ENCODE measurements around the gene EYS.
"Not testable (repeated sequence)": the region's sequence is repeated elsewhere in the genome, so short reads cannot be mapped to it uniquely, and the experiment has no call there.

The EYS gene

GRCh38 chr6:65505736-65506135, 201.3 kb downstream of the EYS start:
- Histone ChIP-seq H2AFZ (ENCODE audit: low read depth, low read length) (no peak overlapping the region), H2BK15ac (ENCODE audit: low read depth, poor library complexity, severe bottlenecking) (no peak overlapping the region), H3K27me3 (ENCODE audit: control insufficient read depth in 1 of 2, insufficient read depth in 1 of 2, low read length in 2 of 2) (no peaks in the 10 kb centered on the region), H3K23ac (ENCODE audit: low read length in 2 of 2) (no peak overlapping the region), H3K9ac (ENCODE audit: low read length) (no peak overlapping the region), H3K18ac (ENCODE audit: low read depth in 1 of 2, low read length in 2 of 2) (no peak overlapping the region), H3K4me3 (ENCODE audit: insufficient read depth in 1 of 2, low read depth in 1 of 2, low read length in 2 of 2) (no peak overlapping the region), H3K36me3 (ENCODE audit: control insufficient read depth in 1 of 2, insufficient read depth in 2 of 2, low read depth in 1 of 2, low read length in 2 of 2) (no peaks in the 10 kb centered on the region), H2AK5ac (ENCODE audit: low read length, severe bottlenecking) (no peak overlapping the region), H2BK12ac (ENCODE audit: low read length in 2 of 2) (no peak overlapping the region), H3K4me2 (ENCODE audit: low read length, poor library complexity, severe bottlenecking) (no peak overlapping the region), H2BK120ac (ENCODE audit: low read depth, low read length) (no peak overlapping the region), H3K14ac (ENCODE audit: low read length in 2 of 2) (no peak overlapping the region), H3K9me3 (ENCODE audit: control insufficient read depth, low read length) (peaks cover 6% of the 10 kb centered on the region), H3K27ac (ENCODE audit: low read length, poor library complexity, severe bottlenecking) (no peak overlapping the region), H4K91ac (ENCODE audit: low read length) (no peak overlapping the region), H4K8ac (ENCODE audit: low read length) (no peak overlapping the region), H3K79me1 (replicated peaks; ENCODE audit: low read length, poor library complexity, severe bottlenecking) (no peaks in the 10 kb centered on the region), H2BK5ac (ENCODE audit: low read depth, low read length, poor library complexity, severe bottlenecking) (no peak overlapping the region), H3K4ac (ENCODE audit: low read depth in 1 of 2, low read length in 2 of 2) (no peak overlapping the region), H3K4me1 (ENCODE audit: control insufficient read depth, insufficient read depth, low read depth, low read length) (no peaks in the 10 kb centered on the region)
- DNase-seq, result no peak
- WGBS, result 76% methylated on average over 3 of the region's 4 CpGs

- H3K27ac ChIP-seq (ENCODE audit: low read length, poor library complexity, severe bottlenecking), result no peak overlapping the region
- H3K27me3 ChIP-seq (ENCODE audit: control insufficient read depth in 1 of 2, insufficient read depth in 1 of 2, low read length in 2 of 2), result no peaks in the 10 kb centered on the region
- no peak overlapping the region for H2AK5ac ChIP-seq (ENCODE audit: low read length, severe bottlenecking)
- no peak overlapping the region for H3K9ac ChIP-seq (ENCODE audit: low read length)
- no peak overlapping the region for H3K18ac ChIP-seq (ENCODE audit: low read depth in 1 of 2, low read length in 2 of 2)
- no peak overlapping the region for H3K14ac ChIP-seq (ENCODE audit: low read length in 2 of 2)
- no peak overlapping the region for H4K91ac ChIP-seq (ENCODE audit: low read length)
- no peak overlapping the region for H3K23ac ChIP-seq (ENCODE audit: low read length in 2 of 2)
- no peak overlapping the region for H2BK120ac ChIP-seq (ENCODE audit: low read depth, low read length)
- H3K36me3 ChIP-seq (ENCODE audit: control insufficient read depth in 1 of 2, insufficient read depth in 2 of 2, low read depth in 1 of 2, low read length in 2 of 2), result no peaks in the 10 kb centered on the region
- DNase-seq, result no peak
- peaks cover 5% of the 10 kb centered on the region for H3K9me3 ChIP-seq (ENCODE audit: control insufficient read depth, low read length)
- no peak overlapping the region for H2BK5ac ChIP-seq (ENCODE audit: low read depth, low read length, poor library complexity, severe bottlenecking)
- H3K4me3 ChIP-seq (ENCODE audit: insufficient read depth in 1 of 2, low read depth in 1 of 2, low read length in 2 of 2), result no peak overlapping the region
- no peak overlapping the region for H2BK12ac ChIP-seq (ENCODE audit: low read length in 2 of 2)
- H2AFZ ChIP-seq (ENCODE audit: low read depth, low read length), result no peak overlapping the region
- H4K8ac ChIP-seq (ENCODE audit: low read length), result no peak overlapping the region
- H3K4me1 ChIP-seq (ENCODE audit: control insufficient read depth, insufficient read depth, low read depth, low read length), result no peaks in the 10 kb centered on the region
- H3K4ac ChIP-seq (ENCODE audit: low read depth in 1 of 2, low read length in 2 of 2), result no peak overlapping the region
- no peak overlapping the region for H3K4me2 ChIP-seq (ENCODE audit: low read length, poor library complexity, severe bottlenecking)
- WGBS, result 92% methylated on average over 2 of the region's 2 CpGs
- H3K79me1 ChIP-seq (replicated peaks; ENCODE audit: low read length, poor library complexity, severe bottlenecking), result no peaks in the 10 kb centered on the region
- H2BK15ac ChIP-seq (ENCODE audit: low read depth, poor library complexity, severe bottlenecking), result no peak overlapping the region
Measured at GRCh38 chr6:65501045-65501444, 206.0 kb downstream of the EYS start.

- WGBS, result 88% methylated on average over 4 of the region's 7 CpGs
Measured at GRCh38 chr6:65483652-65484051, 223.4 kb downstream of the EYS start.

GRCh38 chr6:65469650-65470049, 237.4 kb downstream of the EYS start:
- no peak overlapping the region for H3K9ac ChIP-seq (ENCODE audit: low read length)
- no peak overlapping the region for H3K27ac ChIP-seq (ENCODE audit: low read length, poor library complexity, severe bottlenecking)
- no peak for DNase-seq
- no peaks in the 10 kb centered on the region for H3K79me1 ChIP-seq (replicated peaks; ENCODE audit: low read length, poor library complexity, severe bottlenecking)
- no peaks in the 10 kb centered on the region for H3K36me3 ChIP-seq (ENCODE audit: control insufficient read depth in 1 of 2, insufficient read depth in 2 of 2, low read depth in 1 of 2, low read length in 2 of 2)
- H4K91ac ChIP-seq (ENCODE audit: low read length), result no peak overlapping the region
- no peak overlapping the region for H2AK5ac ChIP-seq (ENCODE audit: low read length, severe bottlenecking)
- no peak overlapping the region for H3K4ac ChIP-seq (ENCODE audit: low read depth in 1 of 2, low read length in 2 of 2)
- H2AFZ ChIP-seq (ENCODE audit: low read depth, low read length), result no peak overlapping the region
- no peak overlapping the region for H3K18ac ChIP-seq (ENCODE audit: low read depth in 1 of 2, low read length in 2 of 2)
- no peak overlapping the region for H2BK12ac ChIP-seq (ENCODE audit: low read length in 2 of 2)
- no peak overlapping the region for H4K8ac ChIP-seq (ENCODE audit: low read length)
- H3K4me2 ChIP-seq (ENCODE audit: low read length, poor library complexity, severe bottlenecking), result no peak overlapping the region
- H3K14ac ChIP-seq (ENCODE audit: low read length in 2 of 2), result no peak overlapping the region
- no peaks in the 10 kb centered on the region for H3K4me1 ChIP-seq (ENCODE audit: control insufficient read depth, insufficient read depth, low read depth, low read length)
- no peaks in the 10 kb centered on the region for H3K27me3 ChIP-seq (ENCODE audit: control insufficient read depth in 1 of 2, insufficient read depth in 1 of 2, low read length in 2 of 2)
- H2BK120ac ChIP-seq (ENCODE audit: low read depth, low read length), result no peak overlapping the region
- no peak overlapping the region for H2BK5ac ChIP-seq (ENCODE audit: low read depth, low read length, poor library complexity, severe bottlenecking)
- H3K9me3 ChIP-seq (ENCODE audit: control insufficient read depth, low read length), result peaks cover 3% of the 10 kb centered on the region
- H2BK15ac ChIP-seq (ENCODE audit: low read depth, poor library complexity, severe bottlenecking), result no peak overlapping the region
- no peak overlapping the region for H3K4me3 ChIP-seq (ENCODE audit: insufficient read depth in 1 of 2, low read depth in 1 of 2, low read length in 2 of 2)
- no peak overlapping the region for H3K23ac ChIP-seq (ENCODE audit: low read length in 2 of 2)

More at GRCh38 chr6:65483652-65484051, 223.4 kb downstream of the EYS start:
- not testable (repeated sequence) for H4K91ac ChIP-seq (ENCODE audit: low read length); H3K4ac ChIP-seq (ENCODE audit: low read depth in 1 of 2, low read length in 2 of 2); H2AK5ac ChIP-seq (ENCODE audit: low read length, severe bottlenecking); H3K18ac ChIP-seq (ENCODE audit: low read depth in 1 of 2, low read length in 2 of 2); H3K36me3 ChIP-seq (ENCODE audit: control insufficient read depth in 1 of 2, insufficient read depth in 2 of 2, low read depth in 1 of 2, low read length in 2 of 2); H3K4me2 ChIP-seq (ENCODE audit: low read length, poor library complexity, severe bottlenecking); H2AFZ ChIP-seq (ENCODE audit: low read depth, low read length); H4K8ac ChIP-seq (ENCODE audit: low read length); H3K9ac ChIP-seq (ENCODE audit: low read length); DNase-seq; H2BK12ac ChIP-seq (ENCODE audit: low read length in 2 of 2); H2BK15ac ChIP-seq (ENCODE audit: low read depth, poor library complexity, severe bottlenecking); H3K4me3 ChIP-seq (ENCODE audit: insufficient read depth in 1 of 2, low read depth in 1 of 2, low read length in 2 of 2); H3K23ac ChIP-seq (ENCODE audit: low read length in 2 of 2); H3K9me3 ChIP-seq (ENCODE audit: control insufficient read depth, low read length); H2BK5ac ChIP-seq (ENCODE audit: low read depth, low read length, poor library complexity, severe bottlenecking); H3K4me1 ChIP-seq (ENCODE audit: control insufficient read depth, insufficient read depth, low read depth, low read length); H2BK120ac ChIP-seq (ENCODE audit: low read depth, low read length); H3K27ac ChIP-seq (ENCODE audit: low read length, poor library complexity, severe bottlenecking); H3K27me3 ChIP-seq (ENCODE audit: control insufficient read depth in 1 of 2, insufficient read depth in 1 of 2, low read length in 2 of 2); H3K79me1 ChIP-seq (replicated peaks; ENCODE audit: low read length, poor library complexity, severe bottlenecking); H3K14ac ChIP-seq (ENCODE audit: low read length in 2 of 2)

Data from mesenchymal stem cell (in vitro differentiated cells and primary cell).